HepG2 (cell line): ENCODE data around the gene PIK3C2B. TPM values are rescaled to one million over a fixed set of nuclear protein-coding genes. Genes with fewer than 3 reads are reported as not detected.

Source experiments
- ATAC-seq: fragments of 200-7000 bp; cut with Tn5 transposase; 3 replicates; pipeline ENCODE4 v1.9.1; 2020; ENCODE audit warnings: mild to moderate bottlenecking, moderate library complexity
- BruUV-seq: library from RNA; stranded (reverse); fragments of 400-500 nt; replicated peaks from 2 replicates; lab custom pipeline; 2021; lab: Mats Ljungman, UMichigan
- CTCF ChIA-PET: fragments of 300-600 bp; formaldehyde crosslinking; extraction: SDS; loops from one replicate; lab custom pipeline; 2021; ENCODE audit warnings: low total read pairs, inconsistent platforms, low intra/inter-chr PET ratio; lab: Yijun Ruan, JAX
- POLR2A ChIA-PET: fragments of 350-600 bp; sonication (Branson Sonifier 250); formaldehyde crosslinking; loops from one replicate; lab custom pipeline; 2020; ENCODE audit warnings: antibody characterized with exemption, inconsistent platforms; lab: Yijun Ruan, JAX
- DNase-seq: peaks from one replicate; pipeline ENCODE4 v3.0.0-alpha.2; 2015; ENCODE audit warnings: low spot score
- FAIRE-seq: peaks from 3 replicates; lab custom pipeline; 2011; peaks lifted over from hg19 to GRCh38; lab: Jason Lieb, UNC
- H2AFZ ChIP-seq: one replicate; pipeline ENCODE4 v1.6.1; 2011; ENCODE audit warnings: low read length, inconsistent platforms
- H3K27ac ChIP-seq: fragments of 300-600 bp; 3 replicates; pipeline ENCODE4 v1.8.0; 2011; ENCODE audit warnings: mixed run types, mild to moderate bottlenecking, mixed read lengths, low read length, inconsistent platforms; ENCODE audit not compliant: insufficient read depth; ENCODE audit errors: extremely low read length
- H3K27me3 ChIP-seq, 2 experiments: fragments of 200-600 bp in 1 of 2; 2 replicates in 1 of 2; 3 replicates in 1 of 2; pipeline versions ENCODE4 v1.6.0 to v1.8.0; 2011; ENCODE audit warnings: low read length in 2 of 2, mild to moderate bottlenecking in 2 of 2, moderate library complexity in 2 of 2, inconsistent platforms in 1 of 2; ENCODE audit not compliant: insufficient read depth in 2 of 2, control insufficient read depth in 1 of 2
- H3K36me3 ChIP-seq, 2 experiments: fragments of 200-600 bp in 1 of 2; replicated peaks in 1 of 2; 2 replicates in 1 of 2; 3 replicates in 1 of 2; pipeline versions ENCODE4 v1.5.1 to v1.8.0; 2011; ENCODE audit warnings: low read length in 2 of 2, inconsistent platforms in 1 of 2; ENCODE audit not compliant: insufficient read depth in 2 of 2, control insufficient read depth in 1 of 2
- H3K4me1 ChIP-seq: 2 replicates; pipeline ENCODE4 v1.5.1; 2012; ENCODE audit warnings: low read length, inconsistent platforms; ENCODE audit not compliant: insufficient read depth
- H3K4me2 ChIP-seq: 2 replicates; pipeline ENCODE4 v1.6.0; 2011; ENCODE audit warnings: low read depth, low read length, inconsistent platforms
- H3K4me3 ChIP-seq, 3 experiments: fragments of 200-600 bp in 1 of 3; sonication (generic), shearing (Covaris generic) in 1 of 3; replicated peaks in 1 of 3; 2 replicates each; pipeline ENCODE4 v1.5.1; 2011 to 2016; ENCODE audit warnings: low read length in 3 of 3, inconsistent platforms in 2 of 3, low read depth in 2 of 3, mild to moderate bottlenecking in 2 of 3, control low read depth in 1 of 3, mixed read lengths in 1 of 3; ENCODE audit not compliant: insufficient read depth in 1 of 3
- H3K79me2 ChIP-seq: one replicate; pipeline ENCODE4 v1.6.1; 2011; ENCODE audit warnings: low read length, inconsistent platforms; ENCODE audit not compliant: insufficient read depth
- H3K9ac ChIP-seq: 2 replicates; pipeline ENCODE4 v1.6.0; 2011; ENCODE audit warnings: mild to moderate bottlenecking, low read depth, low read length, inconsistent platforms; ENCODE audit not compliant: insufficient read depth
- H3K9me3 ChIP-seq: 2 replicates; pipeline ENCODE4 v1.5.1; 2012; ENCODE audit warnings: mild to moderate bottlenecking, low read length
- H4K20me1 ChIP-seq: 2 replicates; pipeline ENCODE4 v1.6.0; 2011; ENCODE audit warnings: inconsistent platforms, mild to moderate bottlenecking, low read length, moderate library complexity; ENCODE audit not compliant: insufficient read depth
- HNRNPLL ChIP-seq: fragments of 200-400 bp; formaldehyde crosslinking; IDR thresholded peaks from 2 replicates; pipeline ENCODE4 v1.6.1; 2017; ENCODE audit warnings: mild to moderate bottlenecking, low read depth, low read length; ENCODE audit not compliant: poor library complexity, severe bottlenecking
- MLX ChIP-seq: IDR thresholded peaks from 2 replicates; pipeline ENCODE4 v1.6.1; 2016
- NCOA1 ChIP-seq: sonication (generic); formaldehyde crosslinking; IDR thresholded peaks from 2 replicates; pipeline ENCODE4 v1.9.0; 2021; ENCODE audit warnings: missing genetic modification reagents
- NFYC ChIP-seq: IDR thresholded peaks from 2 replicates; pipeline ENCODE4 v1.6.1; 2016; ENCODE audit warnings: missing genetic modification reagents, missing compliant biosample characterization
- POGZ ChIP-seq: sonication (generic); formaldehyde crosslinking; IDR thresholded peaks from 2 replicates; pipeline ENCODE4 v1.4.0; 2020; ENCODE audit warnings: mild to moderate bottlenecking, missing genetic modification reagents
- ZBTB3 ChIP-seq: sonication (generic); formaldehyde crosslinking; IDR thresholded peaks from 2 replicates; pipeline ENCODE4 v1.4.0; 2020; ENCODE audit warnings: low read depth, mild to moderate bottlenecking, moderate library complexity, missing genetic modification reagents, borderline replicate concordance
- ZNF800 ChIP-seq: sonication (generic); formaldehyde crosslinking; IDR thresholded peaks from 2 replicates; pipeline ENCODE4 v1.4.0; 2020; ENCODE audit warnings: missing genetic modification reagents
- WGBS: methylation state at CpG from one replicate; pipeline ENCODE4 v1.1.6; 2017; ENCODE audit warnings: low lambda C conversion rate; 5-methylcytosine and 5-hydroxymethylcytosine counted together
- in situ Hi-C: cut with HindIII; loops from 2 replicates; pipeline ENCODE4 v1.10.0; 2017; ENCODE audit warnings: low pct_unique_long_range_greater_than_20kb; ENCODE audit not compliant: extremely low pct_ligation_motif_present
- intact Hi-C: fragments of 100-400 bp; cut with micrococcal nuclease; formaldehyde crosslinking; loops from one replicate; pipeline ENCODE4 v1.10.0; 2022; ENCODE audit not compliant: unreplicated experiment
- polyA plus RNA-seq, 8 experiments: library from polyadenylated mRNA; depleted of rRNA in 3 of 8; stranded (reverse) in 7 of 8; unstranded in 1 of 8; fragments of >200 nt; fragmentation: Illumina TruSeq in 4 of 8; extraction: Trizol in 4 of 8; gene quantifications; 2 replicates each; pipeline versions ENCODE4 v1.2.1 to v1.2.3, GENCODE V29; 2011 to 2016; ENCODE audit warnings: low read depth in 4 of 8, missing spikeins in 1 of 8, mixed read lengths in 1 of 8; ENCODE audit not compliant: insufficient read depth in 1 of 8
- total RNA-seq, 5 experiments: library from RNA; depleted of rRNA; stranded (reverse); fragments of >200 nt; fragmentation: Illumina TruSeq; extraction: Trizol; gene quantifications; 2 replicates each; pipeline ENCODE4 v1.2.3, GENCODE V29; 2016; ENCODE audit warnings: low read depth in 1 of 5

Gene PIK3C2B
- total and polyA plus RNA-seq, 2 of the 13 experiments (the other 11 are each of a cell fraction or from before 2014, with no cell fraction given) = 3.4 to 4.5 TPM

GRCh38 chr1:204454476-204454875 is 40.1 kb downstream of the PIK3C2B start:
- WGBS = 84% methylated on average over 4 of the region's 4 CpGs
- Histone ChIP-seq H3K27me3 (no peaks in the 10 kb centered on the region), H3K27ac (no peak overlapping the region), H3K9ac (no peak overlapping the region), H2AFZ (no peak overlapping the region), H3K36me3 (peaks cover 4% of the 10 kb centered on the region in 2 experiments; a peak in 3 of 5 replicates), H3K9me3 (no peaks in the 10 kb centered on the region), H3K79me2 (no peaks in the 10 kb centered on the region)
- POLR2A ChIA-PET = no interaction called here
- in situ Hi-C loops = no loop called here
- CTCF ChIA-PET = no interaction called here
- ATAC-seq (no peak), FAIRE-seq (no peak)
- TF ChIP-seq POGZ = no peak
- TF ChIP-seq, all 625 proteins: peak for 0
- DNase-seq = no peak
- Histone ChIP-seq H4K20me1 (no peaks in the 10 kb centered on the region), H3K4me2 (no peak overlapping the region), H3K4me3 (no peak overlapping the region), H3K4me1 (peaks cover 12% of the 10 kb centered on the region)
- intact Hi-C loops = no loop called here
- BruUV-seq = no TSS peak

- H3K4me1 ChIP-seq = peaks cover 12% of the 10 kb centered on the region
- TF ChIP-seq HNRNPLL (no peak), NCOA1 (CRISPR knock-in tag) (no peak), MLX (CRISPR knock-in tag) (no peak), ZNF800 (CRISPR knock-in tag) (no peak), NFYC (CRISPR knock-in tag) (no peak), ZBTB3 (CRISPR knock-in tag) (no peak)
- TF ChIP-seq, all 625 proteins: peak for 0
- H3K9ac ChIP-seq = no peak overlapping the region
- H3K79me2 ChIP-seq = no peaks in the 10 kb centered on the region
- BruUV-seq = no TSS peak
- FAIRE-seq (no peak), ATAC-seq (no peak), DNase-seq (no peak)
- WGBS = 92% methylated on average over 8 of the region's 8 CpGs
- intact Hi-C loops (no loop called here), in situ Hi-C loops (no loop called here)
- ChIA-PET CTCF (no interaction called here), POLR2A (no interaction called here)
- H2AFZ ChIP-seq = no peak overlapping the region
- no peaks in the 10 kb centered on the region for H3K9me3 ChIP-seq
- no peak overlapping the region for H3K27ac ChIP-seq
- H3K4me2 ChIP-seq = no peak overlapping the region
- H3K27me3 ChIP-seq = no peaks in the 10 kb centered on the region
- H3K4me3 ChIP-seq = no peak overlapping the region
- peaks cover 0 to 4% of the 10 kb centered on the region in 2 experiments; a peak in 2 of 5 replicates for H3K36me3 ChIP-seq
- H4K20me1 ChIP-seq = no peaks in the 10 kb centered on the region
These were observed 41.3 kb downstream of the PIK3C2B start for GRCh38 chr1:204453141-204453772.
